ENCODE measurements around the gene ZMAT3. TPM values are rescaled to one million over a fixed set of nuclear protein-coding genes. Genes with fewer than 3 reads are reported as not detected.
"Not testable (repeated sequence)": the region's sequence is repeated elsewhere in the genome, so short reads cannot be mapped to it uniquely, and the experiment has no call there.

Gene ZMAT3, protein sequence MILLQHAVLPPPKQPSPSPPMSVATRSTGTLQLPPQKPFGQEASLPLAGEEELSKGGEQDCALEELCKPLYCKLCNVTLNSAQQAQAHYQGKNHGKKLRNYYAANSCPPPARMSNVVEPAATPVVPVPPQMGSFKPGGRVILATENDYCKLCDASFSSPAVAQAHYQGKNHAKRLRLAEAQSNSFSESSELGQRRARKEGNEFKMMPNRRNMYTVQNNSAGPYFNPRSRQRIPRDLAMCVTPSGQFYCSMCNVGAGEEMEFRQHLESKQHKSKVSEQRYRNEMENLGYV
- total RNA-seq, result 10 to 100 TPM; 15.9 to 17.1 TPM

GRCh38 chr3:179071323-179072099, at the start of gene ZMAT3:
TSS of gene ZMAT3 (minus strand) at chr3:179071809. CDS start at chr3:179067752, 4,057 bp downstream.
- Mint-ChIP-seq H3K27ac (peak within 1 kb of the TSS; percentile 90), H3K36me3 (ENCODE audit: low read depth) (peaks cover 25% of the 10 kb centered on the region), H3K4me1 (ENCODE audit: low read depth) (peaks cover 50% of the 10 kb centered on the region), H3K4me3 (peak within 1 kb of the TSS; percentile 96), H3K27me3 (ENCODE audit: low read depth) (no peaks in the 10 kb centered on the region), H3K9me3 (ENCODE audit: insufficient read depth) (no peaks in the 10 kb centered on the region)
- ChIA-PET POLR2A (interaction anchor here (0.6 to 2.7 kb wide), 11 partner anchors 11 to 1530 kb away, joined by 3 to 14 read pairs (median 4); partner anchors contain the start of genes PIK3CA, TTC14 and ZNF639), CTCF (interaction anchor here (0.7 to 6.3 kb wide), 9 partner anchors 10 to 249 kb away, joined by 3 to 40 read pairs (median 6); partner anchors contain the start of gene PIK3CA)
- ATAC-seq, result peak; percentile 89
- peak; percentile 87 for DNase-seq

DNA sequence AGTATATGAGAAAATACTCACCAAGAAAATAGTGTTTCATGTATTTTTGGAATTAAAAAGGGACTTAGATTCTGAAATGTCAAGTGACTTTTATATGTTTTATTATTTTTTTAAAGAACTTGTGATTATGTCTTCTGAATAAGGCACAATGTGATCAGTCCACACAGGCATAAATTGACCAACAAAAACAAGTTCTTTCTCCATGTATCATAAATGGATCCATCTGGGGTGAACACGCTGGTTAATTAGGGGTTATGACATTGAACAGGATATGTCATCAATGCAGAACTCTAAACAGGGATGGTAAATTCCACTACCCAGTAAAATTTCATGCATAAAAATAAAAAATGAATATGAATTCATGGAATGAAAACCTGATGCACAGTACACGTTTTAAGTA, 45.2 kb upstream of the ZMAT3 start:
- POLR2A ChIA-PET, result no interaction called here
- CTCF ChIA-PET, result no interaction called here
- Mint-ChIP-seq H3K36me3 (ENCODE audit: low read depth) (no peaks in the 10 kb centered on the region), H3K9me3 (ENCODE audit: insufficient read depth) (no peaks in the 10 kb centered on the region), H3K4me1 (ENCODE audit: low read depth) (no peaks in the 10 kb centered on the region), H3K4me3 (no peak overlapping the region), H3K27ac (no peak overlapping the region), H3K27me3 (ENCODE audit: low read depth) (peaks cover 14% of the 10 kb centered on the region)
- no peak for ATAC-seq
- DNase-seq, result no peak

GRCh38 chr3:179115444-179115843, 43.8 kb upstream of the ZMAT3 start:
- H3K27me3 Mint-ChIP-seq (ENCODE audit: low read depth), result peaks cover 16% of the 10 kb centered on the region
- H3K27ac Mint-ChIP-seq; H3K4me3 Mint-ChIP-seq; ATAC-seq; POLR2A ChIA-PET; H3K36me3 Mint-ChIP-seq (ENCODE audit: low read depth); H3K9me3 Mint-ChIP-seq (ENCODE audit: insufficient read depth); DNase-seq; H3K4me1 Mint-ChIP-seq (ENCODE audit: low read depth): not testable (repeated sequence)
- CTCF ChIA-PET, result interaction anchor here (0.7 kb wide), 1 partner anchor 1069 kb away, joined by 3 read pairs; no protein-coding TSS in a partner anchor

DNA sequence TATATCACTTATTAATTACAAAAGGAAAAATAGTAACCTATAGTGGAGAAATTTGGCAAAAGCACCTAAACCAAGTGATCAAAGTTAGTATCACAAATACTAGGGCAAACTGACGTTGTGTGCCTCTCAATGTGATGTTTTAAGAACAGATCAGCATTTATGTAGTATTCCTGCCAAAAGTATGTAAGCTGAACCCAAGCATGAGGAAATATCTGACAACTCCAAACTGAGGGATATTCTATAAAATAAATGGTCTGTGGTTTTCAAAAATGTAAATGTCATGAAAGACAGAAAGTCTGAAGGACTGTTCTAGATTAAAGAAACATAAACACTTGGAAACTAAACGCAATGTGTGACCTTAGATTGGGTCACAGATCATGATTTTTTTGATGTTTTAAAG, 42.3 kb upstream of the ZMAT3 start:
- POLR2A ChIA-PET, result no interaction called here
- H3K4me1 Mint-ChIP-seq (ENCODE audit: low read depth), result no peaks in the 10 kb centered on the region

DNA sequence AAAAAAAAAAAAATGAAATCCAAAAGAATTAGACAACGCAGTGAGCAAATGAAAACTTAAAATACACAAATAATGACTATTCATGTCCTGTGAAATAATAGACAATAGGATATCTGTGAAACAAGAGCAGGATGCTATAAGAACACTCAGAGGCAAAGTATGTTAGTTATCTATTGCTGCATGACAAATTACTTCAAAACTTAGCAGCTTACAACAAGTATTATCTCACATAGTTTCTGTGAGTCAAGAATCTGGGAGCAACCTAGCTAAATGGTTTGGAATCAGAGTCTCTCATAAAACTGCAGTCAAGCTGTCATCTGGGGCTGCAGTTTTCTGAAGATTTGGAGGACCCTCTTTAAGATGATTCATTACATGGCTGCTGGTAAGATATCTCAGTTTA, 36.5 kb upstream of the ZMAT3 start:
- H3K4me1 Mint-ChIP-seq (ENCODE audit: low read depth), result peaks cover 7% of the 10 kb centered on the region
- H3K9me3 Mint-ChIP-seq (ENCODE audit: insufficient read depth), result peaks cover 4% of the 10 kb centered on the region
- no peak for DNase-seq
- no peak overlapping the region for H3K27ac Mint-ChIP-seq
- peaks cover 18% of the 10 kb centered on the region for H3K27me3 Mint-ChIP-seq (ENCODE audit: low read depth)
- H3K36me3 Mint-ChIP-seq (ENCODE audit: low read depth), result no peaks in the 10 kb centered on the region
- H3K4me3 Mint-ChIP-seq, result no peak overlapping the region
- ATAC-seq, result no peak
- ChIA-PET POLR2A (no interaction called here), CTCF (interaction anchor here (0.9 to 1.2 kb wide), 2 partner anchors 9 to 92 kb away, joined by 3 to 4 read pairs; no protein-coding TSS in a partner anchor)

More for the DNA sequence above, 42.3 kb upstream of the ZMAT3 start:
- Mint-ChIP-seq H3K9me3 (ENCODE audit: insufficient read depth) (peaks cover 4% of the 10 kb centered on the region), H3K4me3 (no peak overlapping the region), H3K27me3 (ENCODE audit: low read depth) (peaks cover 16% of the 10 kb centered on the region), H3K36me3 (ENCODE audit: low read depth) (no peaks in the 10 kb centered on the region), H3K27ac (no peak overlapping the region)
- ATAC-seq (no peak), DNase-seq (no peak)
- CTCF ChIA-PET, result no interaction called here

- DNase-seq (no peak), ATAC-seq (no peak)
- POLR2A ChIA-PET, result no interaction called here
- H3K4me1 Mint-ChIP-seq (ENCODE audit: low read depth), result peaks cover 7% of the 10 kb centered on the region
- H3K36me3 Mint-ChIP-seq (ENCODE audit: low read depth), result no peaks in the 10 kb centered on the region
- H3K27me3 Mint-ChIP-seq (ENCODE audit: low read depth), result peaks cover 15% of the 10 kb centered on the region
- H3K9me3 Mint-ChIP-seq (ENCODE audit: insufficient read depth), result peaks cover 4% of the 10 kb centered on the region
- CTCF ChIA-PET, result interaction anchor here (1.2 kb wide), 1 partner anchor 8 kb away, joined by 4 read pairs; no protein-coding TSS in a partner anchor
- no peak overlapping the region for H3K4me3 Mint-ChIP-seq
- H3K27ac Mint-ChIP-seq, result no peak overlapping the region
Measured at GRCh38 chr3:179107617-179108016, 36.0 kb upstream of the ZMAT3 start.

DNA sequence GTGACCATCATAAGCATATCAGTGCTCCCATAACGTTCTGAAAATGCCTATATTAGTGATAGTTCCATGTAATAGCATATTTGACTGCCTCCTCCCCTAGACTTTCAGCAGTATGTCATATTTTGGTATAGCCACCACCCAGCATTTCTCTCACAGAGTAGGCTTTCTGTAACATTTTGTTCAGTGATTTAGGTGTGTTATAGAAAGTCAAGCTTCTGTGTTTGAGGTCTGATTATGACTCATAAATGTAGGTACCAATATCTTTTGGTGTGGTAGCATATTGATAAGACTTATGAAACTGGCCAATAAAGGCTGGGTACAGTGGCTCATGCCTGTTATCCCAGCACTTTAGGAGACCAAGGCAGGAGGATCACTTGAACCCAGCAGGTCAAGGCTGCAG, 34.3 kb upstream of the ZMAT3 start:
- H3K27ac Mint-ChIP-seq, result no peak overlapping the region

DNA sequence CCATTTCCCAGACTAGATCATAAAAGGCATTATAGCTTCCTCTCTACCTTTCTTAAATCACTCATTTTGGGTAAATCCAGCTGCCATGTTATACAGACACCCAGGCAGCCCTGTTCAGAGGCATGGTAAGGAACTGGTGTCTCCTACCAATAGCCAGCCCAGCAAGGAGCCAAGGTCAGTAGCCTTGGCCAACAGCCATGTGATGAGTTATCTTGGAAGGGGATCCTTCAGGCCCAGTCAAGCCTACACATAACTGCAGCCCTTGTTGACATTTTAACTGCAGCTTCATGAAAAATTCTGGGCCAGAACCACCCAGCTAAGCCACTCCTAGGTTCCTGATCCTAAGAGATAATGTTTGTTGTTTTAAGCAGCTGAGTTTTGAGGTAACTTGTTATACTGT, 29.0 kb upstream of the ZMAT3 start:
- Mint-ChIP-seq H3K4me3 (no peak overlapping the region), H3K27ac (no peak overlapping the region), H3K9me3 (ENCODE audit: insufficient read depth) (no peaks in the 10 kb centered on the region), H3K4me1 (ENCODE audit: low read depth) (peaks cover 5% of the 10 kb centered on the region), H3K36me3 (ENCODE audit: low read depth) (no peaks in the 10 kb centered on the region), H3K27me3 (ENCODE audit: low read depth) (peaks cover 6% of the 10 kb centered on the region)
- ChIA-PET POLR2A (interaction anchor here (0.6 kb wide), 1 partner anchor 213 kb away, joined by 3 read pairs; no protein-coding TSS in a partner anchor), CTCF (interaction anchor here (1.0 to 1.2 kb wide), 2 partner anchors 12 to 215 kb away, joined by 3 to 4 read pairs; no protein-coding TSS in a partner anchor)
- DNase-seq, result no peak
- ATAC-seq, result no peak

More for the DNA sequence above, 34.3 kb upstream of the ZMAT3 start:
- DNase-seq (no peak), ATAC-seq (no peak)
- CTCF ChIA-PET, result interaction anchor here (0.7 to 2.4 kb wide), 6 partner anchors 23 to 215 kb away, joined by 3 to 11 read pairs (median 7); no protein-coding TSS in a partner anchor
- peaks cover 4% of the 10 kb centered on the region for H3K9me3 Mint-ChIP-seq (ENCODE audit: insufficient read depth)
- H3K4me1 Mint-ChIP-seq (ENCODE audit: low read depth), result peaks cover 7% of the 10 kb centered on the region
- POLR2A ChIA-PET, result interaction anchor here (0.8 kb wide), 1 partner anchor 44 kb away, joined by 3 read pairs; no protein-coding TSS in a partner anchor
- peaks cover 12% of the 10 kb centered on the region for H3K27me3 Mint-ChIP-seq (ENCODE audit: low read depth)
- H3K4me3 Mint-ChIP-seq, result no peak overlapping the region
- no peaks in the 10 kb centered on the region for H3K36me3 Mint-ChIP-seq (ENCODE audit: low read depth)

- Mint-ChIP-seq H3K4me3 (no peak overlapping the region), H3K9me3 (ENCODE audit: insufficient read depth) (no peaks in the 10 kb centered on the region), H3K27me3 (ENCODE audit: low read depth) (peaks cover 5% of the 10 kb centered on the region), H3K36me3 (ENCODE audit: low read depth) (no peaks in the 10 kb centered on the region), H3K27ac (no peak overlapping the region), H3K4me1 (ENCODE audit: low read depth) (no peaks in the 10 kb centered on the region)
- no peak for ATAC-seq
- ChIA-PET CTCF (interaction anchor here (1.3 to 1.6 kb wide), 3 partner anchors 9 to 156 kb away, joined by 3 to 4 read pairs (median 4); no protein-coding TSS in a partner anchor), POLR2A (interaction anchor here (0.6 kb wide), 1 partner anchor 306 kb away, joined by 3 read pairs; no protein-coding TSS in a partner anchor)
- DNase-seq, result no peak
Measured at GRCh38 chr3:179098388-179099077, 26.9 kb upstream of the ZMAT3 start.

DNA sequence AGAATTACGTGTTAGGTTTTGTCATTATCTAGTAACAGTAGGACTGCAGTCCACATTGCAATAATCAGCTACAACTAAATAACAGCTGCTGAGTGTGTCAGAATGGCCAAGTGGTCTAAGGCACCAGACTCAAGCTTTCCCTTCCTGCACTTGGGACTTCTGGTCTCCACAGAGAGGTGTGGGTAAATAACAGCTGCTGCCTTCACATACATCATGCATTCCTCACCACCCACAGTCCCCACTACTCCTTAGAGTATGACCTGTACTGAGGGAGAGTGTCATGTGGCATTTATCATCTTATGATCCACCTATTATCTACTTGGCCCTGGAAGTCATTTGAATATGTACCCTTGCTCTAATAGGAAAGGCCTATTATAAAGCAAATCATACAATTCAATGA, 22.2 kb upstream of the ZMAT3 start:
- Mint-ChIP-seq H3K4me3 (no peak overlapping the region), H3K4me1 (ENCODE audit: low read depth) (peaks cover 13% of the 10 kb centered on the region), H3K27me3 (ENCODE audit: low read depth) (peaks cover 5% of the 10 kb centered on the region), H3K36me3 (ENCODE audit: low read depth) (no peaks in the 10 kb centered on the region), H3K27ac (no peak overlapping the region), H3K9me3 (ENCODE audit: insufficient read depth) (no peaks in the 10 kb centered on the region)
- POLR2A ChIA-PET, result no interaction called here
- DNase-seq (no peak), ATAC-seq (no peak)
- CTCF ChIA-PET, result interaction anchor here (0.7 to 1.0 kb wide), 2 partner anchors 9 to 23 kb away, joined by 3 to 4 read pairs; no protein-coding TSS in a partner anchor

DNA sequence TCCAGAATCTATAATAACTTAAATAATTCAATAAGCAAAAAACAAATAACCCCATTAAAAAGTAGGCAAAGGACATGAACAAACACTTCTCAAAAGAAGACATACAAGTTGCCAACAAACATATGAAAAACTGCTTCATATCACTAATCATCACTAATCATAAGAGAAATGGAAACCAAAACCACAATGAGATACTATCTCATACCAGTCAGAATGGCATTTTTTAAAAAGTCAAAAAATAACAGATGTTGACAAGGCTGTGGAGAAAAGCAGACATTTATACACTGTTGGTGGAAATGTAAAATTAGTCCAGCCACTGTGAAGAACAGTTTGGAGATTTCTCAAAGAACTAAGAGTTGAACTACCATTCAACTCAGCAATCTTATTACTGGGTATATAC, 19.5 kb upstream of the ZMAT3 start:
- ChIA-PET POLR2A (no interaction called here), CTCF (interaction anchor here (1.0 to 1.4 kb wide), 2 partner anchors 23 to 75 kb away, joined by 3 to 4 read pairs; no protein-coding TSS in a partner anchor)
- ATAC-seq, result no peak
- H3K27ac Mint-ChIP-seq, result no peak overlapping the region
- no peaks in the 10 kb centered on the region for H3K36me3 Mint-ChIP-seq (ENCODE audit: low read depth)
- H3K27me3 Mint-ChIP-seq (ENCODE audit: low read depth), result peaks cover 2% of the 10 kb centered on the region
- no peaks in the 10 kb centered on the region for H3K9me3 Mint-ChIP-seq (ENCODE audit: insufficient read depth)
- DNase-seq, result no peak
- no peak overlapping the region for H3K4me3 Mint-ChIP-seq
- peaks cover 16% of the 10 kb centered on the region for H3K4me1 Mint-ChIP-seq (ENCODE audit: low read depth)
